GM12878 (cell line): Measurements from ENCODE around the gene FOXO3. TPM values are rescaled to one million over a fixed set of nuclear protein-coding genes. Genes with fewer than 3 reads are reported as not detected.

ENCODE experiments used
- ATAC-seq: fragments of 200-7000 bp; cut with Tn5 transposase; 3 replicates; pipeline ENCODE4 v1.9.1; 2020; ENCODE audit warnings: mild to moderate bottlenecking, moderate library complexity
- BruUV-seq: library from RNA; stranded (reverse); fragments of 400-500 nt; replicated peaks from 2 replicates; lab custom pipeline; 2021; lab: Mats Ljungman, UMichigan
- CTCF ChIA-PET: fragments of 300-600 bp; sonication (Branson Sonifier 250); formaldehyde crosslinking; extraction: SDS; loops from one replicate; lab custom pipeline; 2021; ENCODE audit warnings: inconsistent platforms; lab: Yijun Ruan, JAX
- POLR2A ChIA-PET: fragments of 350-600 bp; formaldehyde crosslinking; extraction: SDS; loops from one replicate; lab custom pipeline; 2021; ENCODE audit warnings: inconsistent platforms; lab: Charles Lee
- RAD21 ChIA-PET: fragments of 300-600 bp; sonication (Branson Sonifier 250); formaldehyde crosslinking; loops from one replicate; lab custom pipeline; 2023; ENCODE audit warnings: antibody characterized with exemption; ENCODE audit not compliant: unreplicated experiment; lab: Charles Lee
- SMC1A ChIA-PET: fragments of 300-600 bp; sonication (Branson Sonifier 250); formaldehyde crosslinking; loops from one replicate; lab custom pipeline; 2023; ENCODE audit not compliant: unreplicated experiment, uncharacterized antibody; lab: Charles Lee
- DNase-seq: peaks from one replicate; pipeline ENCODE4 v3.0.0-alpha.2; 2011; ENCODE audit warnings: low read depth, low spot score
- FAIRE-seq: peaks from 3 replicates; lab custom pipeline; 2011; peaks lifted over from hg19 to GRCh38; lab: Jason Lieb, UNC
- H2AFZ ChIP-seq: 2 replicates; pipeline ENCODE4 v1.6.0; 2011; ENCODE audit warnings: low read depth, low read length, control low read depth; ENCODE audit not compliant: control insufficient read depth
- H3K27ac ChIP-seq: 2 replicates; pipeline ENCODE4 v1.5.1; 2011; ENCODE audit warnings: control low read depth; ENCODE audit not compliant: control insufficient read depth, insufficient read depth
- H3K27me3 ChIP-seq, 2 experiments: replicated peaks in 1 of 2; 2 replicates each; pipeline versions ENCODE4 v1.6.0 to v1.6.1; 2011; ENCODE audit warnings: low read length in 1 of 2; ENCODE audit not compliant: control insufficient read depth in 2 of 2, insufficient read depth in 2 of 2
- H3K36me3 ChIP-seq, 2 experiments: 2 replicates each; pipeline ENCODE4 v1.5.1; 2011; ENCODE audit warnings: low read length in 1 of 2; ENCODE audit not compliant: control insufficient read depth in 2 of 2, insufficient read depth in 2 of 2
- H3K4me1 ChIP-seq: 2 replicates; pipeline ENCODE4 v1.6.1; 2011; ENCODE audit warnings: mild to moderate bottlenecking, low read length, moderate library complexity, mixed read lengths; ENCODE audit not compliant: control insufficient read depth, insufficient read depth
- H3K4me2 ChIP-seq: 2 replicates; pipeline ENCODE4 v1.6.0; 2011; ENCODE audit warnings: control low read depth; ENCODE audit not compliant: control insufficient read depth, insufficient read depth
- H3K4me3 ChIP-seq: fragments of 200-600 bp; sonication (generic); 2 replicates; pipeline ENCODE4 v1.5.1; 2016
- H3K79me2 ChIP-seq: 2 replicates; pipeline ENCODE4 v1.6.0; 2011; ENCODE audit warnings: low read length; ENCODE audit not compliant: control insufficient read depth, insufficient read depth
- H3K9ac ChIP-seq: 2 replicates; pipeline ENCODE4 v1.8.0; 2011; ENCODE audit warnings: low read length, control low read depth, mixed read lengths; ENCODE audit not compliant: control insufficient read depth, insufficient read depth
- H3K9me3 ChIP-seq: replicated peaks from 3 replicates; pipeline ENCODE4 v1.5.1; 2011; ENCODE audit warnings: mild to moderate bottlenecking, low read length; ENCODE audit not compliant: control insufficient read depth, insufficient read depth
- H4K20me1 ChIP-seq: 2 replicates; pipeline ENCODE4 v1.6.0; 2011; ENCODE audit not compliant: control insufficient read depth, insufficient read depth
- CREB1 ChIP-seq: IDR thresholded peaks from 2 replicates; pipeline ENCODE4 v1.6.1; 2012; ENCODE audit warnings: low read depth, mild to moderate bottlenecking, inconsistent platforms
- CREM ChIP-seq: IDR thresholded peaks from 2 replicates; pipeline ENCODE4 v1.6.1; 2014; ENCODE audit warnings: antibody characterized with exemption, low read depth
- FOXM1 ChIP-seq: IDR thresholded peaks from 2 replicates; pipeline ENCODE4 v1.6.1; 2012; ENCODE audit warnings: low read depth, mild to moderate bottlenecking, inconsistent platforms, low read length, moderate library complexity
- HDAC6 ChIP-seq: fragments of 200-600 bp; sonication (generic); IDR thresholded peaks from one replicate; pipeline ENCODE4 v1.8.0; 2017; ENCODE audit warnings: antibody characterized with exemption; ENCODE audit not compliant: unreplicated experiment
- IRF4 ChIP-seq: IDR thresholded peaks from 2 replicates; pipeline ENCODE4 v1.6.1; 2011; ENCODE audit warnings: low read depth, low read length
- NFIC ChIP-seq: IDR thresholded peaks from 2 replicates; pipeline ENCODE4 v1.6.1; 2012; ENCODE audit warnings: low read depth, mild to moderate bottlenecking, inconsistent platforms, low read length, moderate library complexity
- SIN3A ChIP-seq: IDR thresholded peaks from 2 replicates; pipeline ENCODE4 v1.6.1; 2012; ENCODE audit warnings: low read depth, low read length, improper control_type of control experiment
- TCF12 ChIP-seq: IDR thresholded peaks from 2 replicates; pipeline ENCODE4 v1.6.1; 2011; ENCODE audit warnings: low read depth, mild to moderate bottlenecking, low read length
- ZNF274 ChIP-seq: IDR thresholded peaks from one replicate; pipeline ENCODE4 v1.8.0; 2011; ENCODE audit not compliant: insufficient read length, insufficient read depth
- WGBS: methylation state at CpG from one replicate; pipeline ENCODE4 v1.1.6; 2016; ENCODE audit warnings: low lambda C conversion rate; ENCODE audit not compliant: insufficient replicate concordance, insufficient coverage; ENCODE audit errors: missing lambda C conversion rate; 5-methylcytosine and 5-hydroxymethylcytosine counted together
- in situ Hi-C: fragments of 300-500 bp; cut with MboI; formaldehyde crosslinking; loops from 9 replicates; pipeline ENCODE4 v1.14.3; 2018; ENCODE audit warnings: mixed read lengths
- intact Hi-C: fragments of 100-400 bp; cut with micrococcal nuclease; formaldehyde crosslinking; loops from one replicate; pipeline ENCODE4 v1.14.2; 2022; ENCODE audit not compliant: unreplicated experiment
- polyA plus RNA-seq, 11 experiments: library from polyadenylated mRNA; depleted of rRNA in 4 of 11; unstranded in 6 of 11; stranded (reverse) in 5 of 11; fragments of >200 nt; fragmentation: Nextera tagmentation in 4 of 11; fragmentation: Illumina TruSeq in 1 of 11; extraction: Ambion mirVana in 4 of 11; extraction: Trizol in 1 of 11; gene quantifications; 1 replicate in 1 of 11; 2 replicates in 10 of 11; pipeline versions ENCODE4 v1.2.1 to v1.2.3, GENCODE V29; 2011 to 2016; ENCODE audit warnings: inconsistent platforms in 2 of 11, missing spikeins in 2 of 11, low read depth in 1 of 11
- total RNA-seq, 4 experiments: library from RNA; depleted of rRNA in 3 of 4; stranded (reverse); fragments of >200 nt in 3 of 4; fragmentation: Illumina TruSeq in 1 of 4; extraction: Trizol in 1 of 4; gene quantifications; 2 replicates each; pipeline versions ENCODE4 v1.2.1 to v1.2.3, GENCODE V29; 2013 to 2021
- TF ChIP-seq, protein P1 (sequence below): IDR thresholded peaks from 2 replicates; pipeline ENCODE4 v1.6.1; 2011; ENCODE audit warnings: mild to moderate bottlenecking, low read depth, low read length, moderate library complexity; ENCODE audit not compliant: insufficient replicate concordance
- TF ChIP-seq, protein P2 (sequence below): fragments of 450-650 bp; conservative IDR thresholded peaks from 2 replicates; pipeline ENCODE4 v1.6.1; 2017; ENCODE audit warnings: mild to moderate bottlenecking, moderate library complexity
- TF ChIP-seq, protein P3 (sequence below): fragments of 450-650 bp; formaldehyde crosslinking; IDR thresholded peaks from 2 replicates; pipeline ENCODE4 v1.5.0; 2022; ENCODE audit warnings: mild to moderate bottlenecking, missing genetic modification characterization
- TF ChIP-seq, protein P4 (sequence below): fragments of 450-650 bp; IDR thresholded peaks from 2 replicates; pipeline ENCODE4 v1.6.1; 2017; ENCODE audit warnings: low read depth, mild to moderate bottlenecking, moderate library complexity

The FOXO3 gene
- total and polyA plus RNA-seq, 10 of the 15 experiments (the other 5 are each of a cell fraction or from before 2014, with no cell fraction given), result 0.82 to 4.5 (median 1.7) TPM

DNA sequence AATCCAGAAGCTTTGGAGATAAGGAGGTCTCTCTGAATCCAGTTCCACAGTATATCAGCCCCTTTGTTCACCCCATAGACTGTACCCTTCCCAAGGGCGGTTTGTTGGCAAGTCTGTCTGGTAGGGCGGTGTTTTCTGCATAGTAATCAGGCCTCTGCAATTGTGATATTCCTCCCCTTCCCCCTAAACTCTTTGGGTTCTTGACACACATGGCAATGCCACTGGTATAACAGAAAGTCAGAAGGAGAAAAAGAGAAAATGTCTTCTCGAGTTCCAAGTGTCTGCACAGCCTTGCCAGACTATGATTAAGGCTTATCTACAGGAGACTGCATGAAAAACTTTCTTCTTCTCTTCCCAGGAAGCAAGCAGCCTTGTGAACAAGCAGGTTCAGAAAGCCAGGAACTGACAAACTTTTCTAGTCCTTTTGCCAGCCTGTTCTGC is 45.6 kb downstream of the FOXO3 start:
- in situ Hi-C loops, result no loop called here
- no peak for DNase-seq
- H3K27ac ChIP-seq, result no peak overlapping the region
- POLR2A ChIA-PET, result no interaction called here
- no peak overlapping the region for H3K9ac ChIP-seq
- no peaks in the 10 kb centered on the region for H3K9me3 ChIP-seq
- H3K27me3 ChIP-seq, result no peaks in the 10 kb centered on the region
- SMC1A ChIA-PET, result no interaction called here
- no peaks in the 10 kb centered on the region for H4K20me1 ChIP-seq
- peaks cover 14% of the 10 kb centered on the region for H3K4me1 ChIP-seq
- CTCF ChIA-PET, result no interaction called here
- H3K36me3 ChIP-seq, result no peaks in the 10 kb centered on the region
- TF ChIP-seq HDAC6, result no peak
- TF ChIP-seq FOXM1, result no peak
- no peak for TF ChIP-seq CREB1
- TF ChIP-seq SIN3A, result no peak
- no peak for TF ChIP-seq IRF4
- no peak for TF ChIP-seq NFIC
- TF ChIP-seq, protein P1, sequence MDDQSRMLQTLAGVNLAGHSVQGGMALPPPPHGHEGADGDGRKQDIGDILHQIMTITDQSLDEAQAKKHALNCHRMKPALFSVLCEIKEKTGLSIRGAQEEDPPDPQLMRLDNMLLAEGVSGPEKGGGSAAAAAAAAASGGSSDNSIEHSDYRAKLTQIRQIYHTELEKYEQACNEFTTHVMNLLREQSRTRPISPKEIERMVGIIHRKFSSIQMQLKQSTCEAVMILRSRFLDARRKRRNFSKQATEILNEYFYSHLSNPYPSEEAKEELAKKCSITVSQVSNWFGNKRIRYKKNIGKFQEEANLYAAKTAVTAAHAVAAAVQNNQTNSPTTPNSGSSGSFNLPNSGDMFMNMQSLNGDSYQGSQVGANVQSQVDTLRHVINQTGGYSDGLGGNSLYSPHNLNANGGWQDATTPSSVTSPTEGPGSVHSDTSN, result no peak
- TF ChIP-seq, protein P2, sequence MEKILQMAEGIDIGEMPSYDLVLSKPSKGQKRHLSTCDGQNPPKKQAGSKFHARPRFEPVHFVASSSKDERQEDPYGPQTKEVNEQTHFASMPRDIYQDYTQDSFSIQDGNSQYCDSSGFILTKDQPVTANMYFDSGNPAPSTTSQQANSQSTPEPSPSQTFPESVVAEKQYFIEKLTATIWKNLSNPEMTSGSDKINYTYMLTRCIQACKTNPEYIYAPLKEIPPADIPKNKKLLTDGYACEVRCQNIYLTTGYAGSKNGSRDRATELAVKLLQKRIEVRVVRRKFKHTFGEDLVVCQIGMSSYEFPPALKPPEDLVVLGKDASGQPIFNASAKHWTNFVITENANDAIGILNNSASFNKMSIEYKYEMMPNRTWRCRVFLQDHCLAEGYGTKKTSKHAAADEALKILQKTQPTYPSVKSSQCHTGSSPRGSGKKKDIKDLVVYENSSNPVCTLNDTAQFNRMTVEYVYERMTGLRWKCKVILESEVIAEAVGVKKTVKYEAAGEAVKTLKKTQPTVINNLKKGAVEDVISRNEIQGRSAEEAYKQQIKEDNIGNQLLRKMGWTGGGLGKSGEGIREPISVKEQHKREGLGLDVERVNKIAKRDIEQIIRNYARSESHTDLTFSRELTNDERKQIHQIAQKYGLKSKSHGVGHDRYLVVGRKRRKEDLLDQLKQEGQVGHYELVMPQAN, result no peak
- no peak for TF ChIP-seq ZNF274
- TF ChIP-seq, protein P3, sequence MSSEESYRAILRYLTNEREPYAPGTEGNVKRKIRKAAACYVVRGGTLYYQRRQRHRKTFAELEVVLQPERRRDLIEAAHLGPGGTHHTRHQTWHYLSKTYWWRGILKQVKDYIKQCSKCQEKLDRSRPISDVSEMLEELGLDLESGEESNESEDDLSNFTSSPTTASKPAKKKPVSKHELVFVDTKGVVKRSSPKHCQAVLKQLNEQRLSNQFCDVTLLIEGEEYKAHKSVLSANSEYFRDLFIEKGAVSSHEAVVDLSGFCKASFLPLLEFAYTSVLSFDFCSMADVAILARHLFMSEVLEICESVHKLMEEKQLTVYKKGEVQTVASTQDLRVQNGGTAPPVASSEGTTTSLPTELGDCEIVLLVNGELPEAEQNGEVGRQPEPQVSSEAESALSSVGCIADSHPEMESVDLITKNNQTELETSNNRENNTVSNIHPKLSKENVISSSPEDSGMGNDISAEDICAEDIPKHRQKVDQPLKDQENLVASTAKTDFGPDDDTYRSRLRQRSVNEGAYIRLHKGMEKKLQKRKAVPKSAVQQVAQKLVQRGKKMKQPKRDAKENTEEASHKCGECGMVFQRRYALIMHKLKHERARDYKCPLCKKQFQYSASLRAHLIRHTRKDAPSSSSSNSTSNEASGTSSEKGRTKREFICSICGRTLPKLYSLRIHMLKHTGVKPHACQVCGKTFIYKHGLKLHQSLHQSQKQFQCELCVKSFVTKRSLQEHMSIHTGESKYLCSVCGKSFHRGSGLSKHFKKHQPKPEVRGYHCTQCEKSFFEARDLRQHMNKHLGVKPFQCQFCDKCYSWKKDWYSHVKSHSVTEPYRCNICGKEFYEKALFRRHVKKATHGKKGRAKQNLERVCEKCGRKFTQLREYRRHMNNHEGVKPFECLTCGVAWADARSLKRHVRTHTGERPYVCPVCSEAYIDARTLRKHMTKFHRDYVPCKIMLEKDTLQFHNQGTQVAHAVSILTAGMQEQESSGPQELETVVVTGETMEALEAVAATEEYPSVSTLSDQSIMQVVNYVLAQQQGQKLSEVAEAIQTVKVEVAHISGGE, result no peak
- TF ChIP-seq, protein P4, sequence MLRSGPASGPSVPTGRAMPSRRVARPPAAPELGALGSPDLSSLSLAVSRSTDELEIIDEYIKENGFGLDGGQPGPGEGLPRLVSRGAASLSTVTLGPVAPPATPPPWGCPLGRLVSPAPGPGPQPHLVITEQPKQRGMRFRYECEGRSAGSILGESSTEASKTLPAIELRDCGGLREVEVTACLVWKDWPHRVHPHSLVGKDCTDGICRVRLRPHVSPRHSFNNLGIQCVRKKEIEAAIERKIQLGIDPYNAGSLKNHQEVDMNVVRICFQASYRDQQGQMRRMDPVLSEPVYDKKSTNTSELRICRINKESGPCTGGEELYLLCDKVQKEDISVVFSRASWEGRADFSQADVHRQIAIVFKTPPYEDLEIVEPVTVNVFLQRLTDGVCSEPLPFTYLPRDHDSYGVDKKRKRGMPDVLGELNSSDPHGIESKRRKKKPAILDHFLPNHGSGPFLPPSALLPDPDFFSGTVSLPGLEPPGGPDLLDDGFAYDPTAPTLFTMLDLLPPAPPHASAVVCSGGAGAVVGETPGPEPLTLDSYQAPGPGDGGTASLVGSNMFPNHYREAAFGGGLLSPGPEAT, result no peak
- TF ChIP-seq TCF12, result no peak
- no peak for TF ChIP-seq CREM
- TF ChIP-seq, all 136 proteins: peak for 0
- H3K4me3 ChIP-seq, result no peak overlapping the region
- H2AFZ ChIP-seq, result no peak overlapping the region
- BruUV-seq, result no TSS peak
- H3K79me2 ChIP-seq, result peaks cover 25% of the 10 kb centered on the region
- intact Hi-C loops, result no loop called here
- RAD21 ChIA-PET, result no interaction called here
- no peak for FAIRE-seq
- H3K4me2 ChIP-seq, result no peak overlapping the region
- ATAC-seq, result no peak
- WGBS, result 78% methylated on average over 3 of the region's 3 CpGs
